ENCODE data around the gene PRKG1.

PRKG1 gene

DNA sequence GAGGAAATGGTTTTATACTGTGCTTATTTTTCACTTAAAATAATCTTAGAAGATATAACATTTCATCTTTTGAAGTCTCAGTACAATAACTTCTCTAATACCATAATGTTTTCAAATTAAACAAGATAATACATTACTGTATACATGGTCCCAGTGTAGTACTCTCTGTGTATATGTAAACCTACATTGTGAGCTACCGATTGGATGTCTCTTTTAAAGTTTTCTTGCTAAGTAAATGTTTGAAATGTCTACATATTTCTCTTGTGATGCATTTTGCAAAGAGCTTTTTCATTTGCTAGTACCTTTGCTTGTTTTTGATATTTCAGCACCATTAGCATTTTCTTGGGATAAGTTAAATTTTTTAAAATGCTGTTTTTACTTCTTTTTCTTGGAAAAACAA lies 94.8 kb downstream of the PRKG1 start:
- no peak for DNase-seq

DNA sequence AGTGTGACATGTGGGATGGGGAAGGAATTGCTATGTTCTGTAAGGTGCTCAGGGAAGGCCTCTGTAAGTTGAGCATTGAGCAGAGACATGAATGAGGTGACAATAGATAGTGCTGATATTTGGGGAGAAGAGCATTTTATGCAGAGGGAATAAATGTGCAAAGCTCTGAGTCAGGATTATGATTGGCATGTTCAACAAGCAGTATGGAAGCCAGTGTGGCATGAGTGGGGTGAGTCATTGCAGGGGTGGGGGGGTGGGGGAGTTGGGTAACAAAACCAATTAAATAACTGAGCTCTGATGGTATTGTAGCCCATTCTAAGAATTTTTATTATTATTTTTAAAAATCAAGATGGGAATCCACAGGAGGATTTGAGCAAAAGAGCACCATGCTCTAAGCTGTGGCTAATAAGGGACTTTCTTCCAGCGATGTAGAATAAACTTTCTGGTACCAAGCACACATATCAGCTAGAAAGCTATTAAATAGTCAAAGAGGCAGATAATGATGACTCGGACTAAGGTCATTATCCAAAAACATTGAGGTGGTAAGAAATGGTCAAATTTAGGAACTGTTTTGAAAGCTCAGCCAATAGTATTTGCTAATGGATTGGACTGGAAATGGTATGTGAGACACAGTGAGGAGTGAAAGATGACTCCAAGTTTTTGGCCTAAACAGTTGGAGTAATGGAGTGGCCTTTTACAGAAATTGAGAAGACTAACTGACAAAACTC lies 96.4 kb downstream of the PRKG1 start:
- Mint-ChIP-seq H3K27me3 (no peaks in the 10 kb centered on the region), H3K4me1 (no peaks in the 10 kb centered on the region), H3K4me3 (no peak overlapping the region), H3K9me3 (no peaks in the 10 kb centered on the region), H3K27ac (no peak overlapping the region)
- ATAC-seq (no peak), DNase-seq (no peak)

More for the DNA sequence above, 94.8 kb downstream of the PRKG1 start:
- Mint-ChIP-seq H3K9me3 (no peaks in the 10 kb centered on the region), H3K4me3 (no peak overlapping the region), H3K27me3 (no peaks in the 10 kb centered on the region), H3K4me1 (no peaks in the 10 kb centered on the region), H3K27ac (no peak overlapping the region)
- ATAC-seq, result no peak

DNA sequence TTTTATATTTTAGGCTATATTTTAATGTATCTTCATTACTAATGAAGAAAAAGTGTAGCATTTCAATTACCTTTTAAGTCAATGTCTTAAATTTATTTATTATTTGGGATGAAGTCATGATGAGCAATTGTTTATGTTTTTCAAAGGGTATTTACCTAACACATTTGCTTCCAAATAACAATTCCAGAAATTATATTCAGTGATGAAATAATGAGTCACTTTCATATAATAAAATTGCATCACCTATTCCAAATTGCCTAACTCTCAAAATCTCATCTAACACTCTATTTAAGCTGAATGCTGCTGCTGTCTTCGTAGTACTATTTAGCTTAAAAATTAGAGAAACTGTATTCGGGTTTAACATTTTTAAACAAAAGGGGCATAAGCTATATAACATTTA lies 97.7 kb downstream of the PRKG1 start:
- DNase-seq (no peak), ATAC-seq (no peak)
- Mint-ChIP-seq H3K27ac (no peak overlapping the region), H3K27me3 (no peaks in the 10 kb centered on the region), H3K4me3 (no peak overlapping the region), H3K9me3 (no peaks in the 10 kb centered on the region), H3K4me1 (no peaks in the 10 kb centered on the region)

DNA sequence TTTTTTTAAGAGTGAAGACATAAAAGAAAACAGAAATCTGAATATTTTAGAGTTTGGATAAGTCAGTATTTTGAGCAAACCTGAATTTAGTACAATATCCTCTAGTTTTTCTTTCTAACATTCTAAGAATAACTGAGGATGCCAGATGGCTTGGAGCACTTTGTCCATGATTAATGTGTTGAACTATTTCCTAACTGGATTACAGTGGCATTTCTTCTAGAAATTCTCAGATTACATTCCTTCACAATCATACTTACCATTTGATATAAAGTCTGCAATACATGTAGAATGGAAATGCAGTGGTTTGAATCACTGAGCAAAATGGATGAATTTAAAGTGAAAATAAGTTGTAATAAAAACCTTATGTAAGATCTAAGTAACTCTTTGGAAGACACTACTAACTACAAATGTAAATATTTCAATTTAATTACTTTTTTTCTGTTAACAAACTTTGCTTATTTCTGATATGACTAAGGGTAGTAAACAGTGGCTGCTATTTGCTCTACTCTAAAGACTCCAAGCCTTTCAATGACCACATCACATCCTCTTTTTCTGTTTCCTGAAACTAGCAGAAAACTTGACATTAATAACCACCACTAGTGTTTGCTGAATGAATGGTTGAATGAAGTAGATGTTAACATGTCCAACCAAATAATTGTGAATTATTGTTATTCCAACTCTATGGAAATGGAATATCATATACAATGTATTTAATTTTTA lies 102.8 kb downstream of the PRKG1 start:
- no peak overlapping the region for H3K4me3 Mint-ChIP-seq

DNA sequence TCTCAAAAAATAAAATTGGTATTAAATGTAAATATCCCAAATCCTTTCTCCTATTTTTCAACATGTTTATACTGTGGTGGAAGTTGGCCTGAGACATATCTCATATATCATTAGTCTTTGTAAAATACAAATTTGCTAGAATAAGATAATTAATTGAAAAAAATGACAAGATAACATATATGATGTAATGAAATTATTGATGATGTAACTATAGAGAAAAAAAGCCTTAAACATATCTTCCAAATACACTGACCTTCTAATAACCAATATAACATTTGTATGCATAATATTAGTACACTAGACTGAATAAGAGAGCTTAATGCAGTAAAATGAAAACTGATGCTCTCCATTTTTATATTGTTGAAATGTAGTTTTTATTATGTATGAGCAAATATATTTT lies 104.3 kb downstream of the PRKG1 start:
- Mint-ChIP-seq H3K9me3 (no peaks in the 10 kb centered on the region), H3K27me3 (no peaks in the 10 kb centered on the region), H3K27ac (no peak overlapping the region), H3K4me1 (no peaks in the 10 kb centered on the region), H3K4me3 (no peak overlapping the region)
- ATAC-seq (no peak), DNase-seq (no peak)

More for the DNA sequence above, 102.8 kb downstream of the PRKG1 start:
- Mint-ChIP-seq H3K27ac (no peak overlapping the region), H3K9me3 (no peaks in the 10 kb centered on the region), H3K27me3 (no peaks in the 10 kb centered on the region), H3K4me1 (no peaks in the 10 kb centered on the region)
- ATAC-seq, result no peak
- no peak for DNase-seq

DNA sequence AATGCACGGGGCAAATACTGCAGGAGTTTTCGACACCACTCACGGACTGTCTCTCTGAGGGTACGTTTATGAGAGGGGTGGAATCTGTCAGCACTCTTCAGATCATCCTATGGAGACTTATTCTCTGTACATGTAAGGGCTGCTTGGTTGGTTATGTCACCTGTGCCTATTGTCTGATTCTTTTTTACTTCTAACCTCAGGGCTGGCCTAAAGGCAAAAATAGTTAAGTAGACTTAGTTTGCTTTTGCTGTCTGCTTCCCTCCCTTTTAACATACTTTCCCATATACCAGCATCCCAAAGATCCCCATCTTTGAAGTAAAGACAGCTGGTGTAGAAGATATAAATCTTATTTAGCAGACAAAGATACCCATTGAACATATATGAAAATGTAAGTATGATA lies 105.9 kb downstream of the PRKG1 start:
- ATAC-seq, result no peak
- H3K27me3 Mint-ChIP-seq, result no peaks in the 10 kb centered on the region
- no peak overlapping the region for H3K27ac Mint-ChIP-seq
- no peak overlapping the region for H3K4me3 Mint-ChIP-seq
- no peak for DNase-seq
- H3K4me1 Mint-ChIP-seq, result no peaks in the 10 kb centered on the region
- no peaks in the 10 kb centered on the region for H3K9me3 Mint-ChIP-seq

DNA sequence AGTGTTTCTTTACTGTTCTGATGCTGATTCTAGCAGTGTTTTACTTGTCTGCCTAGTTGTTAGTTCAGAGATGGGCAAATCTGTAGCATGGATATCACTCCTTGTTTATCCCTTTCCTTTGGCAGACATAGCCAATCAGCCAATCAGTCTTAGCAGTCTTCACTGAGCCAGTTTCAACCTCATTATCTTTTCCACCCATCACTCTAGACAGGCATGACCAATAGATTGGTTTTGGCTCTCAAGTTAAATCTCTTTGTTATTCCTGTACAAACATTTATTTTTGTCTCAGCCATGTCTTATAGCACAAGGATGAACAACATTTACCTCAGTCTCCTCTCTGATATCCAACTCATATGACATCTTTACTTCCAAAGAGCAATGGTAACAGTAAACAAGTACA lies 109.5 kb downstream of the PRKG1 start:
- DNase-seq, result no peak
- H3K27ac Mint-ChIP-seq, result no peak overlapping the region
- ATAC-seq, result no peak
- H3K4me3 Mint-ChIP-seq, result no peak overlapping the region
- H3K27me3 Mint-ChIP-seq, result no peaks in the 10 kb centered on the region
- H3K4me1 Mint-ChIP-seq, result no peaks in the 10 kb centered on the region
- H3K9me3 Mint-ChIP-seq, result no peaks in the 10 kb centered on the region

DNA sequence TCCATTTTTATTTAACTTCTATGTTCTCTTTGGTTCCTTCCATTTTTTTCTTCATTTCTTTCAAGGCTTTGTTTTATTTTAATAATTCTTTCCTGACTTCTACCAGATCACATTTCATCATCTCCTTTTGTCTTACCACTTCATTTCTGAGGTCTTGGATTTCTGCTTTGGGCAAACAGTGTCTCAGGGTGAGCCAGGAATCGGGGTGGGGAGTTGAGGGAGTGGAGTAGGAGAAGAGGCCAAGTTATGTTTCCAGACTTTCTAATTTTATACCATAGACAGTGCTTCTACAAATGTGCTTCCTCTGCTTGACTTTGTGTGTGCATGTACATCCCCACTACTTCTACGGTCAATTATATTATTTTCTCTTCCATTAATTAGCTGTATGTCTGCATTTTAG lies 112.1 kb downstream of the PRKG1 start:
- no peak for DNase-seq
- ATAC-seq, result no peak
- Mint-ChIP-seq H3K9me3 (no peaks in the 10 kb centered on the region), H3K4me3 (no peak overlapping the region), H3K27me3 (no peaks in the 10 kb centered on the region), H3K4me1 (no peaks in the 10 kb centered on the region), H3K27ac (no peak overlapping the region)

DNA sequence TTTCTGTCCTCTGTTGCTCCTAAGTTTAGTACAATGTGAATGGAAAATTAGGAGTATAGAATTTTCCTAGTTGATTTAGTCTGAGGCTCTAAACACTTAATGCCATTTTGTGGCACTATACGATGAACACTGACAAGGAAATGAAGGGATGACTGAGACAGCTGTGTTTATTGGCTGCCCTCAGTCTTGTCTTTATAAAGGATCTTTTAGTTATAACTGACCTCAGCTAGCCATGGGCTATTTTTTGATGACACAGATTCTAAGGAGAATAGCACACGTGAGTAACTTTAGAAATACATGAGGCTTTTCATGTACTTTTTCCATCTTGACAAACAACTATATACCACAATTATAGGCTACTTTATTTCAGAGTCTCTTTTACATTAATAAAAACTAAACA lies 113.7 kb downstream of the PRKG1 start:
- no peak for ATAC-seq

DNA sequence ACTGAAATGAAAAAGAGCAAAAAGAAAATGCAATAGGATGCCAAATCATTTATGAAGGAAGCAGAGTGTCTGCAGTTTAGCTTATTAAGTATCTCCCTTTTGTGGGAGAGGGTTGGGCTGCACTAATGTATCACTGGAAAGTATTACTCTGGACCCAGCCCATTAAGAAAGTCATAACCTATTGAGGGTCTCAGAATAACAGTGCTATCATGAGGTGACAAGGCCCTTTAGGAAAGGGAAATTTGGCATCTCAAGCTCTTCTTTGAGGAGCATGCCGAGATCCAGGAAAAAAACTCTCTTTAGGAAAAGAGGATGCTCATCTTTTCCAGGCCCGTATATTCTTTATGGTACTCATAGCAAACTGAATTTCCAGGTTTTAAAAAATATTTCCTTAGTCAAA lies 114.6 kb downstream of the PRKG1 start:
- Mint-ChIP-seq H3K9me3 (no peaks in the 10 kb centered on the region), H3K4me1 (no peaks in the 10 kb centered on the region), H3K4me3 (no peak overlapping the region), H3K27me3 (no peaks in the 10 kb centered on the region), H3K27ac (no peak overlapping the region)
- no peak for ATAC-seq
- DNase-seq, result no peak

More for the DNA sequence above, 113.7 kb downstream of the PRKG1 start:
- DNase-seq, result no peak
- no peaks in the 10 kb centered on the region for H3K4me1 Mint-ChIP-seq
- no peaks in the 10 kb centered on the region for H3K9me3 Mint-ChIP-seq
- H3K4me3 Mint-ChIP-seq, result no peak overlapping the region
- no peaks in the 10 kb centered on the region for H3K27me3 Mint-ChIP-seq
- H3K27ac Mint-ChIP-seq, result no peak overlapping the region

DNA sequence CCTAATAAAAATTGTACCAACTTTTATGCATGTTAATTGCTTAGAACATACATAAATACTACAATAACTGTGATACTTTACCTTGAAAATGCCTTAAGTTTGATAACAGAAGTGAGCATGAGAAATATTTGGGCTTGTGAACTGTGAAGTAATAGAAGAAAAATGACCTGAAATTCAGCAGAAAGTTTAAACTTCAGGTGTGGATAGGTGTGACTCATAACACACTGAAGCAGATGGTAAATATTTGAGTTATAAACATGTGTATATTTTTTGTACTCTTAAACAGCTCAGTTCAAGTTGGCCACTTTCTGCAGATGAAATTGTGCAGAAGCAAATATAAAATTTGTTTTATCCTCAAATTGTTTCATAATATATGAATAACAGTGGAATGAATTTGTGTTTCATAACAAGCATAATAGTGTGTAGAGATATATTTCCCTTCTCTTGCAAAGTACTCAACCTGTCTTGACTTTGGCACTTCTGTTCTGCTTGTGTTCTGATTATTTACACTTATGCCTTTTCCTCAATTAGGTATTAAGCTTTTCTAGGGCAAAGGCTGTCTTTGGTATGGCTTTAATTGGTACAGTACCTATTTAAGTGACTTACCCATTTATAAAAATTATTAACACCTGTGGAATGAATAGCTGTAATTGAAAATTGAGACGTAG lies 122.4 kb downstream of the PRKG1 start:
- Mint-ChIP-seq H3K9me3 (no peaks in the 10 kb centered on the region), H3K27ac (no peak overlapping the region), H3K4me3 (no peak overlapping the region), H3K27me3 (no peaks in the 10 kb centered on the region), H3K4me1 (no peaks in the 10 kb centered on the region)
- DNase-seq (no peak), ATAC-seq (no peak)

DNA sequence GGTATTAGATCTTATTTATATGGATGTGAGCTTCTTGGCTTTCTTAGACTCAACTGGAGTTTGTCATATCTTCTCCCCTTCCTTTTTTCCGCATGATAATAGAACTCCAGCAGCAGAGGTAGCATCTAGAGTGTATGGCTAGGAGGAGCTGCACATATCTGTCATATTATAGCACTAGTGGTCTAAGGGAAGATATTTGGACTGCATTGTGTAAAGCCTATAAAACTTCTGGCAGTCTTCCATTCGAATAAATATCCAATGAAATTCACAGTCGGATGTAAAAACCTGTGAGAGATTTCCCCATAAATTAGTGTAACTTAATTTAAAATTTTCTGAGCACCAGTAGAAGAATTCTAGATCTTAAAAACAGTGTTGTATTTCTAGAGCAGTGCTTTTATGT lies 123.9 kb downstream of the PRKG1 start:
- DNase-seq (no peak), ATAC-seq (no peak)
- Mint-ChIP-seq H3K4me3 (no peak overlapping the region), H3K27ac (no peak overlapping the region), H3K27me3 (no peaks in the 10 kb centered on the region), H3K9me3 (no peaks in the 10 kb centered on the region), H3K4me1 (no peaks in the 10 kb centered on the region)

DNA sequence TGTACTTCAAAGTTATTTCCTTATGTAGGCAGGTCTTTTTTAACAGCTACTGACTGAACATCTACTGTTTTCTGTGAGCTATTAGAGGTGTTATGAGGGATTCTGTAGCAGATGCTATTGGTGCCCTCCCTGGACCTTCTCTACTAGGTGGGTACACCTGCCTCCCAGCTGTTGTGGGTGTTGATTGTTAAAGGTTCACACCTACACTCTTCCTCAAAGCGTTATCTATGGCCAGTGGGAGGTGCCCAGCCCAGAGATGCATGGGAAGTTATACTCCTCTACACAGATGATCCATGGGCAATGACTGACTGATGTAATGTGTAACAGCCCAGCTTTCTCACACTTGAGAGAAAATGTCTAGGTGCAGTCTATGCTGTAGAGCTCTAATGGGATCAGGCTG lies 127.7 kb downstream of the PRKG1 start:
- H3K4me1 Mint-ChIP-seq, result no peaks in the 10 kb centered on the region
- no peaks in the 10 kb centered on the region for H3K27me3 Mint-ChIP-seq
- H3K27ac Mint-ChIP-seq, result no peak overlapping the region
- H3K9me3 Mint-ChIP-seq, result no peaks in the 10 kb centered on the region
- H3K4me3 Mint-ChIP-seq, result no peak overlapping the region
- ATAC-seq (no peak), DNase-seq (no peak)

DNA sequence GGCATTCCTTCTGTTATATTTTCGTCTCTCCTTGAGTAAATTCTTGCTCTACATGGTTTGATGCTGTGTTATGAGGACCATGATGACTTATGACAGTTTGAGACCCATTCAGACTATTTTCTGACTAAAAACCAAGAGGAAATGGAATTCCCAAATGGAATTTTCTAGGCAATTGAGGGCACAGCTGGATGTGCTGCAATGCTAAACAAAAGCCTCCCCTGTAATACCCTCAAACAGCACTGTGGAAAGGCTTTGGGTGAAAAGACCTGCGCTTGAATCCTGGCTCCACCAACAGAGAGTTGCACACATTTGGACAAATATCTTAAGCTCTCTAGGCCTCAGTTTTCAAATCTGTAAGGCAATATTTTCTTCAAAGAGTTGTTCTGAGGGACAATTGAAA lies 129.1 kb downstream of the PRKG1 start:
- Mint-ChIP-seq H3K4me3 (no peak overlapping the region), H3K4me1 (no peaks in the 10 kb centered on the region), H3K9me3 (no peaks in the 10 kb centered on the region), H3K27ac (no peak overlapping the region), H3K27me3 (no peaks in the 10 kb centered on the region)
- ATAC-seq, result no peak
- no peak for DNase-seq

DNA sequence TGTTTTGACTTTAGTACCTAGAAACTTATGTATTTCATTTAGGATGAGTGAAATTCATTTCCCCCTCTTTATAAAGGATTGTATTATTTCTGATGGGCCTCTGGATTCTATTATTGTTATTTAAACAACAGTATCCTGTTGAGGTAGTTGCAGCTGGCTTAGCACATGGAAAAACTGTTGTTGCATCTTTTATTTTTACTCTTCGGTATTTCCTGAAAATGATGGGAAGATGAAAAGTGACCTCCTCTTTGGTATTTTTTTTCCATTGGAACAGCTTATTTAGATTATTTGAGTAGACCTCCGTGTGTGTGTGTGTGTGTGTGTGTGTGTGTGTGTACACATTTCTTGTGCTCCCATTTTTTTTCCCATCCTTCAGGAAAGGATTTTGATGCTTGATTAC lies 129.8 kb downstream of the PRKG1 start:
- no peaks in the 10 kb centered on the region for H3K9me3 Mint-ChIP-seq
- no peak overlapping the region for H3K4me3 Mint-ChIP-seq
- H3K27ac Mint-ChIP-seq, result no peak overlapping the region
- no peak for DNase-seq
- H3K4me1 Mint-ChIP-seq, result no peaks in the 10 kb centered on the region
- no peak for ATAC-seq
- no peaks in the 10 kb centered on the region for H3K27me3 Mint-ChIP-seq

DNA sequence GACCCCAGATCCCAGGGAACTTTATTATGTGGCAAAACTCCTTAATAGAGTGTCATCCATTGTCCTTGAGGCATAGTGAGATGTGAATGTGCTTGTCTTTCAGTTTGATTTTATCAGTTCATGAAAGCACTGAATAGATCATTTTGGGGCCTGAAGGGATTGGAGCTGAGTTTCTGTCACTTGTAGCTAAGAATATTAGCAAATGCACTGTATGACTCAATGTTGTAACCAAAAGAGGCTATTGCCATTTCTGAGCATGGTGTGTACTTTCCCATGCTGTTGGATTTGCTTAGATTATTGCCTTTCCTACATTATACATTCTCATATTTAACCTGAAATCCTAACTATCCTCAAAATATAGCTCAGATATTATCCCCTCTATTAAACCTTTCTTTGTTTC lies 130.4 kb downstream of the PRKG1 start:
- Mint-ChIP-seq H3K4me3 (no peak overlapping the region), H3K27ac (no peak overlapping the region), H3K4me1 (no peaks in the 10 kb centered on the region), H3K9me3 (no peaks in the 10 kb centered on the region), H3K27me3 (no peaks in the 10 kb centered on the region)
- DNase-seq (no peak), ATAC-seq (no peak)

All from stimulated activated naive CD8-positive, alpha-beta T cell treated with anti-CD3 and anti-CD28 coated beads, Interleukin-15, amount 100 ng/mL, for 72 hours (primary cell).